ENCODE measurements around the gene LRRC74A. TPM values are rescaled to one million over a fixed set of nuclear protein-coding genes. Genes with fewer than 3 reads are reported as not detected.

The LRRC74A gene
- total and polyA plus RNA-seq, 2 experiments from 2014 or later, result not detected

GRCh38 chr14:76837524-76837923 is 11.3 kb downstream of the LRRC74A start:
- Mint-ChIP-seq H3K4me3 (no peak overlapping the region), H3K27me3 (ENCODE audit: insufficient read depth, low read depth, poor library complexity) (no peaks in the 10 kb centered on the region), H3K36me3 (ENCODE audit: low read depth) (no peaks in the 10 kb centered on the region), H3K9me3 (no peaks in the 10 kb centered on the region), H3K4me1 (no peaks in the 10 kb centered on the region), H3K27ac (no peak overlapping the region)
- TF ChIP-seq POLR2AphosphoS5 (IDR thresholded peaks at IDR 0.05; ENCODE audit: low read depth) (no peak), REST (IDR thresholded peaks at IDR 0.05; ENCODE audit: unreplicated experiment) (no peak), ZNF462 (CRISPR knock-in tag; IDR thresholded peaks at IDR 0.05) (no peak), ZNF331 (CRISPR knock-in tag; IDR thresholded peaks at IDR 0.05; ENCODE audit: low read depth) (no peak), CREB1 (CRISPR knock-in tag; IDR thresholded peaks at IDR 0.05; ENCODE audit: low read depth) (no peak), STAT1 (IDR thresholded peaks at IDR 0.05; ENCODE audit: unreplicated experiment) (no peak), NANOG (IDR thresholded peaks at IDR 0.05; ENCODE audit: borderline replicate concordance) (no peak), ZNF114 (CRISPR knock-in tag; IDR thresholded peaks at IDR 0.05) (no peak), JUNB (IDR thresholded peaks at IDR 0.05; ENCODE audit: unreplicated experiment) (no peak), EZH2phosphoT487 (IDR thresholded peaks at IDR 0.05; ENCODE audit: unreplicated experiment) (no peak), EZH2 (IDR thresholded peaks at IDR 0.05; ENCODE audit: low read depth, unreplicated experiment) (no peak)
- TF ChIP-seq, protein P1, sequence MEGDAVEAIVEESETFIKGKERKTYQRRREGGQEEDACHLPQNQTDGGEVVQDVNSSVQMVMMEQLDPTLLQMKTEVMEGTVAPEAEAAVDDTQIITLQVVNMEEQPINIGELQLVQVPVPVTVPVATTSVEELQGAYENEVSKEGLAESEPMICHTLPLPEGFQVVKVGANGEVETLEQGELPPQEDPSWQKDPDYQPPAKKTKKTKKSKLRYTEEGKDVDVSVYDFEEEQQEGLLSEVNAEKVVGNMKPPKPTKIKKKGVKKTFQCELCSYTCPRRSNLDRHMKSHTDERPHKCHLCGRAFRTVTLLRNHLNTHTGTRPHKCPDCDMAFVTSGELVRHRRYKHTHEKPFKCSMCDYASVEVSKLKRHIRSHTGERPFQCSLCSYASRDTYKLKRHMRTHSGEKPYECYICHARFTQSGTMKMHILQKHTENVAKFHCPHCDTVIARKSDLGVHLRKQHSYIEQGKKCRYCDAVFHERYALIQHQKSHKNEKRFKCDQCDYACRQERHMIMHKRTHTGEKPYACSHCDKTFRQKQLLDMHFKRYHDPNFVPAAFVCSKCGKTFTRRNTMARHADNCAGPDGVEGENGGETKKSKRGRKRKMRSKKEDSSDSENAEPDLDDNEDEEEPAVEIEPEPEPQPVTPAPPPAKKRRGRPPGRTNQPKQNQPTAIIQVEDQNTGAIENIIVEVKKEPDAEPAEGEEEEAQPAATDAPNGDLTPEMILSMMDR (conservative IDR thresholded peaks at IDR 0.05; ENCODE audit: low read depth in 2 of 2), result no peak
- TF ChIP-seq, protein P2, sequence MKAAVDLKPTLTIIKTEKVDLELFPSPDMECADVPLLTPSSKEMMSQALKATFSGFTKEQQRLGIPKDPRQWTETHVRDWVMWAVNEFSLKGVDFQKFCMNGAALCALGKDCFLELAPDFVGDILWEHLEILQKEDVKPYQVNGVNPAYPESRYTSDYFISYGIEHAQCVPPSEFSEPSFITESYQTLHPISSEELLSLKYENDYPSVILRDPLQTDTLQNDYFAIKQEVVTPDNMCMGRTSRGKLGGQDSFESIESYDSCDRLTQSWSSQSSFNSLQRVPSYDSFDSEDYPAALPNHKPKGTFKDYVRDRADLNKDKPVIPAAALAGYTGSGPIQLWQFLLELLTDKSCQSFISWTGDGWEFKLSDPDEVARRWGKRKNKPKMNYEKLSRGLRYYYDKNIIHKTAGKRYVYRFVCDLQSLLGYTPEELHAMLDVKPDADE (IDR thresholded peaks at IDR 0.05), result no peak
- H3K27me3 ChIP-seq (ENCODE audit: insufficient read depth), result no peaks in the 10 kb centered on the region
- no peaks in the 10 kb centered on the region for H3K79me2 ChIP-seq (replicated peaks; ENCODE audit: insufficient read depth)
- H3F3A ChIP-seq (replicated peaks; ENCODE audit: low read depth), result no peaks in the 10 kb centered on the region
- H3K9me2 ChIP-seq (ENCODE audit: insufficient read depth), result no peaks in the 10 kb centered on the region
- H3K4me2 ChIP-seq, result no peak overlapping the region
- DNase-seq (ENCODE audit: low spot score) (no peak), ATAC-seq (no peak; the same call in 2 of the 3 replicates)
- no peak overlapping the region; the same call in 1 of the 2 replicates for H2AFZ ChIP-seq
- no peak overlapping the region for H3K4me3 ChIP-seq
- no peaks in the 10 kb centered on the region for H3K36me3 ChIP-seq (ENCODE audit: insufficient read depth)
- H3K27ac ChIP-seq (ENCODE audit: low read depth), result no peak overlapping the region
- no peaks in the 10 kb centered on the region for H4K20me1 ChIP-seq (replicated peaks; ENCODE audit: insufficient read depth)
- no peaks in the 10 kb centered on the region for H3K4me1 ChIP-seq (ENCODE audit: insufficient read depth)
